OCI-LY1 (cell line): ENCODE measurements around the gene GRB10.

Experiments used
- EZH2 ChIP-seq: fragments of 200-600 bp; sonication (generic), shearing (Covaris generic); IDR thresholded peaks from 2 replicates; pipeline ENCODE4 v1.8.0; 2017; ENCODE audit warnings: borderline replicate concordance, mixed run types, mild to moderate bottlenecking, antibody characterized with exemption, low read length, moderate library complexity, mixed read lengths
- TF ChIP-seq, protein P1 (sequence below): fragments of 200-600 bp; sonication (generic), shearing (Covaris generic); IDR thresholded peaks from 2 replicates; pipeline ENCODE4 v1.5.1; 2017; ENCODE audit warnings: mild to moderate bottlenecking, antibody characterized with exemption, low read length, moderate library complexity, mixed read lengths

DNA sequence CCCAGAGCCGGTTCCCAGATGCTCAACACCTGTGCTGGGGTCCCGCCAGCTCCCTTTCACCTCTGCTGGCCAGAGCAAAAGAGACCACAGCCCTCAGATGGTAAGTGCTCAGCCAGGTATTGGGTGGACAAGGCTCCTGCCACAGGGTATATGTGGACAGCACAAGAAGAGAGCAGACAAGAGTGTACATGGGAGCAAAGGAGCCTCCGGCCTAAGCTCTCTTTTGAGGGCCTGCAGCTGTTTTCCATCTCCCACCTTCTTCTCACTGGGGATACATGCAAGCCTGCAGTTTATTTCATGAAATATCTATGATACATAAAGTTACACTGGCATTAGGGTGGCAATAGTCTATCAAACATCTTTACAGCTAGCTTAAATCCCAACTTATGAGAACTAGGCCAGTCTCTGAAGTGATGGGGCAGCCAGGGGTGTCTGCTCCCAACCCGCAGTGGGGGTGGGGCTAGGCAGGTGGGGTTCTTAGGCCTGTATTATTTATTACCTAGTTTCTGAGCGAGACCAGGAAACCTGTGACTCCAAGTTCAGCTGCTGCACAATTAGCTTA lies 167.1 kb downstream of the GRB10 start:
- TF ChIP-seq EZH2 = no peak
- TF ChIP-seq, protein P1, sequence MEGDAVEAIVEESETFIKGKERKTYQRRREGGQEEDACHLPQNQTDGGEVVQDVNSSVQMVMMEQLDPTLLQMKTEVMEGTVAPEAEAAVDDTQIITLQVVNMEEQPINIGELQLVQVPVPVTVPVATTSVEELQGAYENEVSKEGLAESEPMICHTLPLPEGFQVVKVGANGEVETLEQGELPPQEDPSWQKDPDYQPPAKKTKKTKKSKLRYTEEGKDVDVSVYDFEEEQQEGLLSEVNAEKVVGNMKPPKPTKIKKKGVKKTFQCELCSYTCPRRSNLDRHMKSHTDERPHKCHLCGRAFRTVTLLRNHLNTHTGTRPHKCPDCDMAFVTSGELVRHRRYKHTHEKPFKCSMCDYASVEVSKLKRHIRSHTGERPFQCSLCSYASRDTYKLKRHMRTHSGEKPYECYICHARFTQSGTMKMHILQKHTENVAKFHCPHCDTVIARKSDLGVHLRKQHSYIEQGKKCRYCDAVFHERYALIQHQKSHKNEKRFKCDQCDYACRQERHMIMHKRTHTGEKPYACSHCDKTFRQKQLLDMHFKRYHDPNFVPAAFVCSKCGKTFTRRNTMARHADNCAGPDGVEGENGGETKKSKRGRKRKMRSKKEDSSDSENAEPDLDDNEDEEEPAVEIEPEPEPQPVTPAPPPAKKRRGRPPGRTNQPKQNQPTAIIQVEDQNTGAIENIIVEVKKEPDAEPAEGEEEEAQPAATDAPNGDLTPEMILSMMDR = no peak
